Smooth muscle cell (in vitro differentiated cells): Measurements from ENCODE around the gene COQ8B. TPM values are rescaled to one million over a fixed set of nuclear protein-coding genes. Genes with fewer than 3 reads are reported as not detected.

Source experiments
- DNase-seq: peaks from one replicate; lab custom pipeline; 2025; ENCODE audit not compliant: unreplicated experiment; lab: John Stamatoyannopoulos, UW
- H2AFZ ChIP-seq: fragments of 200-600 bp; sonication (generic); 2 replicates; pipeline ENCODE4 v1.6.0; 2016; ENCODE audit warnings: antibody characterized with exemption, low read depth, mild to moderate bottlenecking
- H3F3A ChIP-seq: fragments of 200-600 bp; sonication (generic); 2 replicates; pipeline ENCODE4 v1.6.0; 2017; ENCODE audit warnings: antibody characterized with exemption, low read depth
- H3K27ac ChIP-seq: fragments of 200-600 bp; sonication (generic); 2 replicates; pipeline ENCODE4 v1.5.1; 2016; ENCODE audit warnings: low read depth, mild to moderate bottlenecking
- H3K27me3 ChIP-seq: fragments of 200-600 bp; sonication (generic); 2 replicates; pipeline ENCODE4 v1.6.1; 2016; ENCODE audit warnings: low read depth, mild to moderate bottlenecking
- H3K36me3 ChIP-seq: fragments of 200-600 bp; sonication (generic); 2 replicates; pipeline ENCODE4 v1.5.1; 2016; ENCODE audit warnings: low read depth
- H3K4me1 ChIP-seq: fragments of 200-600 bp; sonication (generic); 2 replicates; pipeline ENCODE4 v1.5.1; 2016; ENCODE audit warnings: low read depth
- H3K4me2 ChIP-seq: fragments of 200-600 bp; sonication (generic); 2 replicates; pipeline ENCODE4 v1.6.0; 2016; ENCODE audit warnings: mild to moderate bottlenecking
- H3K4me3 ChIP-seq: fragments of 200-600 bp; sonication (generic); 2 replicates; pipeline ENCODE4 v1.5.1; 2016; ENCODE audit warnings: mild to moderate bottlenecking
- H3K79me2 ChIP-seq: fragments of 200-600 bp; sonication (generic); 2 replicates; pipeline ENCODE4 v1.6.0; 2016; ENCODE audit warnings: low read depth, mild to moderate bottlenecking
- H3K9ac ChIP-seq: fragments of 200-600 bp; sonication (generic); 2 replicates; pipeline ENCODE4 v1.6.0; 2016; ENCODE audit warnings: low read depth
- H3K9me3 ChIP-seq: fragments of 200-600 bp; sonication (generic); replicated peaks from 2 replicates; pipeline ENCODE4 v1.5.1; 2016; ENCODE audit warnings: low read depth
- H4K20me1 ChIP-seq: fragments of 200-600 bp; sonication (generic); 2 replicates; pipeline ENCODE4 v1.6.0; 2016; ENCODE audit warnings: low read depth
- CTCF ChIP-seq: fragments of 200-600 bp; sonication (generic); IDR thresholded peaks from 2 replicates; pipeline ENCODE4 v1.5.1; 2017; ENCODE audit warnings: borderline replicate concordance, mild to moderate bottlenecking, antibody characterized with exemption; ENCODE audit not compliant: insufficient read depth, poor library complexity, severe bottlenecking
- WGBS: methylation state at CpG from one replicate; pipeline ENCODE4 v1.1.7; 2016; ENCODE audit warnings: low lambda C conversion rate; 5-methylcytosine and 5-hydroxymethylcytosine counted together
- polyA plus RNA-seq: library from polyadenylated mRNA; unstranded; fragments of >200 nt; fragmentation: Nextera tagmentation; extraction: Ambion mirVana; gene quantifications from 2 replicates; pipeline ENCODE4 v1.2.1, GENCODE V29; 2016
- total RNA-seq: library from RNA; depleted of rRNA; stranded (reverse); fragments of >200 nt; gene quantifications from 2 replicates; pipeline ENCODE4 v1.2.3, GENCODE V29; 2014

The COQ8B gene
- total and polyA plus RNA-seq, 2 experiments from 2014 or later, result 21.2 to 26.0 TPM

DNA sequence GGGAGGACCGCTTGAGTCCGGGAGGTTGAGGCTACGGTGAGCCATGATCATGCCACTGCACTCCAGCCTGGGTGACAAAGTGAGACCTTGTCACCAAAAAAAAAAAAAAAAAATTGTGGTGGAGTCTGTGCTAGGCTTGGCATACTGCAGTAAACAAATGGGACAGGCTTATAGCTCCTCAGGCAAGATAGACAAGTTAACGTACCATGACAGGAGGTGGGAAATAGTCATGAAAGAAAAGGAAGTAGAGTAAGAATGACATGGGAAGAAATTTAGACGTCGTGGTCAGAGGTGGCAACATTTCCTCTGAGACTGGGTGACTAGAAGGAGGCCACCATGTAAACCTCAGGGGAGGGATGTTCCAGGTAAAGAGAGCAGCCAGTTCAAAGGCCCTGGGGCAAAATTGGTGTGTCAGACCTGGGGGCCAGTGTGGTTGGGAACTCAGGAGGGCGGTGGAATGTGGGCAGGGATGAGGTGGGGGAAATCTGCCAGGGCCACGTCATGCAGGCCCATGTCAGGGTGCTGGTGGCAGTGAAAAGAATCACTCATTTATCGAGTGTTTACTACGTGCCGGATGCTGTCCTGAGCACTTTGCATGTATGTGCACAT lies 39.9 kb upstream of the COQ8B start:
- H4K20me1 ChIP-seq, result peaks cover 51% of the 10 kb centered on the region
- H3K27me3 ChIP-seq, result no peaks in the 10 kb centered on the region
- no peaks in the 10 kb centered on the region for H3K9me3 ChIP-seq
- peaks cover 6% of the 10 kb centered on the region for H3K4me1 ChIP-seq
- TF ChIP-seq CTCF, result no peak
- H3K79me2 ChIP-seq, result peaks cover 63% of the 10 kb centered on the region
- H3F3A ChIP-seq, result no peaks in the 10 kb centered on the region
- H2AFZ ChIP-seq, result no peak overlapping the region
- H3K4me2 ChIP-seq, result no peak overlapping the region
- 79% methylated on average over 11 of the region's 11 CpGs for WGBS
- no peak overlapping the region for H3K9ac ChIP-seq
- H3K4me3 ChIP-seq, result no peak overlapping the region
- no peak for DNase-seq
- H3K36me3 ChIP-seq, result peaks cover 12% of the 10 kb centered on the region
- H3K27ac ChIP-seq, result no peak overlapping the region

- no peak overlapping the region for H3K4me2 ChIP-seq
- no peaks in the 10 kb centered on the region for H3K27me3 ChIP-seq
- no peak overlapping the region for H2AFZ ChIP-seq
- no peak for TF ChIP-seq CTCF
- H4K20me1 ChIP-seq, result peaks cover 51% of the 10 kb centered on the region
- H3F3A ChIP-seq, result no peaks in the 10 kb centered on the region
- no peak overlapping the region for H3K27ac ChIP-seq
- DNase-seq, result no peak
- H3K9ac ChIP-seq, result no peak overlapping the region
- H3K4me3 ChIP-seq, result no peak overlapping the region
- no peaks in the 10 kb centered on the region for H3K9me3 ChIP-seq
- H3K4me1 ChIP-seq, result peaks cover 6% of the 10 kb centered on the region
- H3K36me3 ChIP-seq, result peaks cover 12% of the 10 kb centered on the region
- 96% methylated on average over 8 of the region's 8 CpGs for WGBS
- peaks cover 64% of the 10 kb centered on the region for H3K79me2 ChIP-seq
These were observed 39.1 kb upstream of the COQ8B start for GRCh38 chr19:40755791-40756190.

- Histone ChIP-seq H3K9me3 (no peaks in the 10 kb centered on the region), H3K9ac (no peak overlapping the region), H3K79me2 (peaks cover 64% of the 10 kb centered on the region), H2AFZ (no peak overlapping the region), H3K4me2 (no peak overlapping the region), H3F3A (no peaks in the 10 kb centered on the region), H3K27me3 (no peaks in the 10 kb centered on the region), H3K4me1 (peaks cover 6% of the 10 kb centered on the region), H3K36me3 (peaks cover 10% of the 10 kb centered on the region), H3K27ac (peak overlapping the region; percentile 73), H3K4me3 (no peak overlapping the region), H4K20me1 (peaks cover 49% of the 10 kb centered on the region)
- 86% methylated on average over 3 of the region's 3 CpGs for WGBS
- no peak for DNase-seq
- TF ChIP-seq CTCF, result no peak
These were observed 38.5 kb upstream of the COQ8B start for GRCh38 chr19:40755248-40755624.

DNA sequence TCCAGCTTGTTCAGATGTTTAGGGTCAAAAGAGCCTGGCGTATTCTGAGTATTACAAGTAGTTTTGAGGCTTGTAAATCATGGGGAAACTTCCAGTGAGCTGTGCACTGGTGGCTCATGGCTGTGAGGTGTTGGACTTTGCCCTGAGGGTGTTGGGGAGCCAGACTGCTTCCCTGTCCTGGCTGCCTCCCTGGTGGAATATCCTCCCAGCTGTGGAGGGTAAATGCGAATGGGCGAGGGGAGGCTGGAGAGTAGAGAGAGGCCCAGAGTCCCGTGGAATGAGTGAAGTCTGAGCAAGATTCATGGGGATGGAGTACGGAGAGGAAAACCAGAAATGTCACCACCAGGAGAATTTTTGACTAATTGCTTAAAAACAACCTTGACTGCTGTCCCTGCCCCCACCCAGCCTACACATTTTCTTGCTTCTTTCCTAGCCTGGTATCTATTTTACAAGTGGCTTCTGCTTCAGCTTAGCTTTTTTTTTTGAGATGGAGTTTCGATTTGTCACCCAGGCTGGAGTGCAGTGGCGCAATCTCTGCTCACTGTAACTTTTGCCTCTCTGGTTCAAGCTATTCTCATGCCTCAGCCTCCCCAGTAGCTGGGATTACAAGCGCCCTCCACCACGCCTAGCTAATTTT lies 38.0 kb upstream of the COQ8B start:
- 53% methylated on average over 9 of the region's 9 CpGs for WGBS
- Histone ChIP-seq H3K4me2 (peak overlapping the region; percentile 45), H3K79me2 (peaks cover 64% of the 10 kb centered on the region), H4K20me1 (peaks cover 47% of the 10 kb centered on the region), H3F3A (no peaks in the 10 kb centered on the region), H3K9ac (peak overlapping the region; percentile 6), H3K36me3 (peaks cover 5% of the 10 kb centered on the region), H3K9me3 (no peaks in the 10 kb centered on the region), H3K4me3 (peak overlapping the region; percentile 6), H2AFZ (no peak overlapping the region), H3K27ac (peak overlapping the region; percentile 73), H3K27me3 (no peaks in the 10 kb centered on the region), H3K4me1 (peaks cover 10% of the 10 kb centered on the region)
- no peak for TF ChIP-seq CTCF
- DNase-seq, result peak; percentile 4
